Kidney tubule cell (primary cell): Measurements from ENCODE around the gene RASA3.

Source experiments
- DNase-seq: peaks from one replicate; pipeline ENCODE4 v3.0.0-alpha.2; 2018; ENCODE audit warnings: low spot score

The RASA3 gene

DNA sequence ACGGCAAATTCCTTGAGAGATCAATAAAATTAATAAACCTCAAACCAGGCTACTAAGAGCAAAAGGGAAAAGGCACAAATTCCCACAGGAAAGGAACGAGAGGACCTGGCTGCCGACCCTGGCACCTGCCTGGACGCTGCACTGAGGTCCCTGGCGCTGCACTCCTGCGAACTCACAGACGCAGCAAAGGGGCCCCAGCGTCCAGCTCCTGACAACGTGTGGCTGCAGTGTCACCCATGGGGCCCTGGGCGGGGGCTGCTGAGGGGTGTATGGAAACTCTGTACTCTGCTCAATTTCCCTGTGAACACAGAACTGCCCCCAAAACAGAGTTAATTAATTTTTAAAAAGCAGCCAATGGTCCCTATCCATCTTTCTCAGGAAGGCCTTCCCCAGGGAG, 97.2 kb downstream of the RASA3 start:
- no peak for DNase-seq

DNA sequence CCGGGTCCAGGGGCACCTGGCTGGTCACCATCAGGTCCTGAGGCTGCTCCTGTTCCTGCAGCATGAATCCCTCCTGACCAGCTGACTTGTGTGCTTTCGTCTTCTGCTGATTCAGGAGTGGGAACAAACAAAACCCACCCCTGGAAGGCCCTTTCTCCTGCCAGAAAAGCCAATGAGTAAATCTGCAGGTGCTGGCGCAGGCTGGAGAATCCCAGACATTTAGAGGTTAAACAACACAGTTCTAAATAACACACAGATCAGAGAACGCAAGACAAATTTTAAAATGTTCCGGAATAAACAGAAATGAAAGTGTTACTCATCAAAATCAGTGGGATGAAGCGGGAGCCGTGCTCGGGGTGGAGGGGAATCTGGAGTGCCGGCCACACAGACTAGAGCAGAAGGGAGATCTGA, 97.9 kb downstream of the RASA3 start:
- DNase-seq: peak; percentile 22

DNA sequence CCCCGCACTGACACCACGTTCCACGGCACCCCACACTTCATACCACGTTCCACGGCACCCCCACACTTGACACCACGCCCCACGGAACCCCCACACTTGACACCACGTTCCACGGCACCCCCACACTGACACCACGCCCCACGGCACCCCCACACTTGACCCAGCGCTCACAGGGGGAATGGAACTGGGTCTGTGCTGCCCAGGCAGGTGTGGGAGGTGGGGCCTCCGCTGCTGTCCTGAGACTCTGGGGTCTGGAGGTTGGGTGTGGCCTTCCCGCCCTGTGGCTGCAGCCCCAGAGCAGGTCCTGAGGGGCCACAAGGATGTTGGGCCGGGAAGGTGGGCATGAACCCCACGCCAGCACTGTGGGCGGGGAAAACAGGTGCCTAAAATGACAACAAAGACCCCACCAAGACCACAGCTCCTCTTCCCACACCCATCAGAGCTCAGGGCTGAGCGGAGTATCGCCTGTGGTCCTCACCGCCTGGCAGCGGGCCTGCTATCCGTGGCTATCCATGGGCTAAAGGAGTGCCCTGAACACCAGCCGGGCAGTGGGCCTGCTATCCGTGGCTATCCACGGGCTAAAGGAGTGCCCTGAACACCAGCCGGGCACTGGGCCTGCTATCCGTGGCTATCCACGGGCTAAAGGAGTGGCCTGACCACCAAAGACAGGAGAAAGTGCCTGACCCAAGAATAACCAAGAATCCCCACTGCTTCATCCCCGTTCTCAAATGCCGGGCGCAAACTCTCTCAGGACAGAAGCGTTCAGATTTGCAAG, 98.7 kb downstream of the RASA3 start:
- DNase-seq: no peak

DNA sequence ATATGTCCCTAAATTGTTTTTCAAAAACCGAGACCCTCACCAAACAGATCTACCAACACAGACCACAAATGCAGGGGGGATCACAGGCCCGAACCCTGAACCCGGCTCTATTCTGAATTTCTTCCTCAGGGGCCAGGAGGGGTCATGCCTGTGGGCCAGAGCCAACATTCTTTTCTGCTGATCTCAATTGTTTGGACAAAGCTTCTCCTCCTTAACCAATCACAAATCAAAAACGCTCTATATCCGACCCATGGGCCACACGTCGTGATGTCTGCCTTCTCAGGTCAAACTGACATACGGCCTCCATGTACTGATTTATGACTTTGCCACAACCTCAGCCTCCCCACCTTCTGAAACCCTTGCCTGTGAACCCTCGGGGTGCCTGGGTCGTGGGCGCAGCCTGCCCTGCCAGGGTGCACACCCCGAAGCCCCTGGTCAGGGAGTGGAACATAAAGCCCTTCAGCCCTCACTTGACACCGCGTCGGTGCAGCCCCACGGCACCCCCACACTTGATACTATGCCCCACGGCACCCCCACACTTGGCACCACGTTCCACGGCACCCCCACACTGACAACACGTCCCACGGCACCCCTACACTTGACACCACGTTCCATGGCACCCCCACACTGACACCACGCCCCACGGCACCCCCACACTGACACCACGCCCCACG, 100.2 kb downstream of the RASA3 start:
- peak; percentile 79 for DNase-seq

DNA sequence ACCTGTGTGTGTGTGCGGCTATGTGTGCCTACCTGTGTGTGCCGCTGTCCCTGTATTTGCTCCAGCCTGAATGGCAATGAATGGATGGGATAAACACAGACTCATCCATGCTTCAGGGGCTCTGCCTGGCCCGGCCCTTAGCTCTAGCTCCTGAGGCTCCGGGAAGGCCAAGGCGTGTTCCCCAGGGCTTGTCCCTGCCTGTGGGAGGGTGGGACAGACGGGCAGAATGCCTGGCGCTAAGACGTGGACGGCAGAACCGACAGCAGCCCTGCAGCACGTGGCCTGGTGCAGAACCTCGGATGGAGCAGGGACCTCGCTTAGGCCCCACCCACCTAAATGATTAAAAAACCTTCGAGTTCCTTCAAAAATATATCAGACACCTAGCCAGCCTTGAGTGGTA, 100.8 kb downstream of the RASA3 start:
- no peak for DNase-seq

DNA sequence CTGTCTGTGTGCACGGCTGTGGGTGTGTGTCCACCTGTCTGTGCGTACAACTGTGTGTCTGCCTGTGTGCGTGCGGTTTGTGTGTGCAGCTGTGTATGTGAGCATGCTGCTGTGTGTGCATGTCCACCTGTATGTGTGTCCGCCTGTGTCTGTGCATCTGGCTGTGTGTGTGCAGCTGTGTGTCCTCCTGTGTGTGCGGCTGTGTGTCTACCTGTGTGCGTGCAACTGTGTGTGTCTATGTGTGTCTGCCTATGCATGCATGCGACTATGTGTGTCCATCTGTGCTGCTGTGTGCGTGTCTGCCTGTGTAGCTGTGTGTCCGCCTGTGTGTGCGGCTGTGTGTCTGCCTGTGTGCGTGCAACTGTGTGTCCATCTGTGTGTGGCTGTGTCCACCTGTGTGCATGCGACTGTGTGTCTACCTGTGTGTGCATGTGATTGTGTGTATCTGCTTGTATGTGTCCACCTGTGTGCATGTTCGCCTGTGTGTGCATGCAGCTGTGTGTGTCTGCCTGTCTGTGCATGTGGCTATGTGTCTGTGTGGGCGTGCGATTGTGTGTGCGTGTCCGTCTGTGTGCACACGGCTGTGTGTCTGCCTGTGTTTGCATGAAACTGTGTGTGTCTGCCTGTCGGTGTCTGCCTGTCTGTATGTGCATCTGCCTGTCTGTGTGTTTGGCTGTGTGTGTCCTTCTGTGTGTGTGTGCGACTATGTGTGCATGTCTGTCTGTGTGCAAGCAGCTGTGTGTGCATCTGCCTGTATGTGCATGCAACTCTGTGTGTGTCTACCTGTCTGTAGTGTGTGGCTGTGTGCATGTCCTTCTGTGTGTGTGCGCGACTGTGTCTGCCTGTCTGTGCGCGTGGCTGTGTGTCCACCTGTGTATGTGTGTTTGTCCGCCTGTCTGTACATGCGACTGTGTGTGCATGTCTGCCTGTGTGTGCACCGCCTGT, 101.5 kb downstream of the RASA3 start:
- DNase-seq: no peak

DNA sequence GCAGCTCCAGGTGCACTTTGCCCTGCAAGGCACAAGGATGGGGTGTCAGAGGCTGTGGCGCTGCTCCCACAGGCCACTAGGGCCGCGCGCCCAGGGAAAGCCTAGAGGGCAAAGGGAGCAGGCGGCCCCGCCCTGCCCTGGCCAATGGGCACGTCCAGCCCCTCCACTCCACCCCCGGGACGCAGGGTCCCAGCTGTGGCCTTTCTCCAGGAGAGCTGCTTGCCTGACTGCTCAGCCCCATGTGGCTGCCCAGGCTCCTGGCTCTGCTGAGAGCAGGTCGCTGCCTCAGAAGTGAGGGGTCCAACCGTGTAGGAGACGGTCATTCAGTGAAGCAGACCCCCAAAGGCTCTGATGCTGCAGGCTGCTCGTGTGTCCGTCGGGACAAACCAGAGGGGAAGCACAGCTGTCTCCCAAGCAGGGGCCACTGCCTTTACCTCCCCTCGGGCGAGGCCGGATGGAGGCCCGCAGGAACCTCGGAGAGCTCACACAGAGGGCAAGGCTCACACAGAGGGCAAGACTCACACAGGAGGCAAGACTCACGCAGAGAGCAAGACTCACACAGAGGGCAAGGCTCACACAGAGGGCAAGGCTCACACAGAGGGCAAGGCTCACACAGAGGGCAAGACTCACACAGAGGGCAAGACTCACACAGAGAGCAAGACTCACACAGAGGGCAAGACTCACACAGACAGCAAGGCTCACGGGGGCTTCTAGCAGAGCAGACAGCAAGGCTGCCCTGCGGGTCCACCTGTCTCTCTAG, 102.4 kb downstream of the RASA3 start:
- DNase-seq: no peak

DNA sequence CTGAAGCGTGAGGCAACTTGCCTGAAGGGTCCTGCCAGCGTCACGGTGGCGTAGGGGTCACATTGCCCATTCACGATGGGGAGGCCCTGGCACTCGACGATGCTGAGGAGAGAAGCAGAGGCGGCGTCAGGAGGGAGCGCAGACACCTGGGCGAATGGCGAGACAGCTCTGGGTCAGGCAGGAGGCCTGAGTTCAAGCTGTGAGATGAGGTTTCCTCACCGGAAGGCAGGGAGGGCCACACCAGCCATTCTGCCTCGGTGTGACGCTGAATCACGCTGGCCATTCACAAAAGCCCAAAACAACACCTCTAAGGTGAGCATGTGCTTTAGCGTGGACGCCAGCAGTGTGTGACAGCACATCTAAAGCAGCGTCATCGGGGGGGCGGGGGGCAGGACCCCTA, 104.6 kb downstream of the RASA3 start:
- no peak for DNase-seq

DNA sequence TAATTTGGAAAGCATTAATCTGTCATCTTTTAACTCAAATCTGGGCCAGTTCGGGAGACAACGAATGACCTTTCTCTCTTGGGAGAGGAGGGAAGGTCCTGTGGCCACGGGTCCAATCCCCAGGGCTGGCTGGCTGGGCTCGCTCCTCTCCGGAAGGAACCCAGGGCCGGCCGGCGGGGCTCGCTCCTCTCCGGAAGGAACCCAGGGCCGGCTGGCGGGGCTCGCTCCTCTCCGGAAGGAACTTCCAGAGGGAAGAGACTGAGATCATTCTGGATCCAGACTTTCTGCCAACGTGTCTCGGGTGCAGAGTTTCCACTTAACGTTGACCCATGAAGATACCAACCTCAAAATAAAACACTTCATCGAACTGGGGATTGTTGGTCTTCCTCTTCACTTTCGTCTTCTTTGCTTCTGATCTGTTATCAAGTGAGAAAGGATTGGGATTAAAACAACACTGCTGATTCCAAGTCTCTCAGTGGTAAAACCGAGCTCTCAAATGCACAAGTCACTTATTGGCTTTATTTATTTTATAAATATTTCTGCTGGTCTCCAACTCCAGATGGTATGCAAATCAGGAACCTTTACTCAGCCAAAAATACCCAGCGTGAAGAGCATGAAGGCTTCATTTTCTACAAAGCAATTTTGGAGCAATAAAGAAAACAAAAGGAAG, 105.2 kb downstream of the RASA3 start:
- no peak for DNase-seq

DNA sequence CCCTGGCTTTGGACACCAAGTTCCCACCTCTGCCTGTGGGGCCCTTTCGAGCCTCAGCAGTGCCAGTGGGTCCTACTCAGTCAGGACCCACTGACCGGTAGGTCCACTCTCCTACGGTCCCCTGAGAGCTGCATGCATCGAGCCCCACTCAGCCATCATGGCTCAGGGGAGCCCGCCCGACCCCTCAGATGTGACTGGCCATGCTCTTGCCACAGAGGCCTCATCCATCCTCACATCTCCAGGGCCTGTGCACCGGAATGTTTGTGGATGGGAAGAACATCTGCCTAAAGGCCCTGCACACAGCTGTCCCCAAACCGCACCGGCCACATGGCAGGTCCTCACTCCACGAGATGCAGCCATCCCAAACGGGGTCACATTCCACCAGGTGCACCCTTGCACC, 105.9 kb downstream of the RASA3 start:
- DNase-seq: no peak

DNA sequence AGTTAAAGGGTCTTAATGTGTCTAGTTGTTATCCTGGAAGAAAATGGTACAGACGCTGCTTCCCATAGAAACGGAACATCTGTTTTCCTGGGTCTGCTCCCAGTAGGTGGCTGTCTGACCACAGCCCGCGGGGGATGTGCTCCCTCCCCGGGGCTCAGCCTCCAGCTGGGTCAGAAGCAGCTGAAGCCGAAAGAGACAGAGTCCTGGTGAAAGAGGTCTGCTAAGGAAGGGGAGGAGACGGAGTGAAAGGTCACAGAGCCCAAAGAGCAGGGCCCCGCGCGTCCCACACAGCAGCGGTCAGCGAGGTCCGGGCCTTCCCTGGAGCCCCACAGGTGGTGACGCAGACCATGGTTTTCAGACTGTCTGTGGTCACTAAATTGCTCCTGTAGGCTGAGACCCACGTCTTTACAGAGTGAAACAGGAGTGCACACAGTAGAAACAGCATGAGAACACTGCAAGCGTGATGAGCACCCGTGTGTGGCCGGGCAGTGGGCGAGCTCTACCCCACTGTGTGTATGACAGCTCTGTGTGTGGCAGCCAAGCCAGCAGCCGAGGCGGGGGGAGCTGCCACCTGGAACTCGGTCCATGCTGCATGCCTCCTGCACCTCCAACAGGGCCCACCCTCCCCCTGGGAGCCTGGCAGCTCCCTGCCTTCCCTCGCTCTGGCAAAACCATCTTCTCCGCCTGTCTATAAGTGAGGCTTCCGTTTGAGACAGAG, 106.5 kb downstream of the RASA3 start:
- DNase-seq: no peak

DNA sequence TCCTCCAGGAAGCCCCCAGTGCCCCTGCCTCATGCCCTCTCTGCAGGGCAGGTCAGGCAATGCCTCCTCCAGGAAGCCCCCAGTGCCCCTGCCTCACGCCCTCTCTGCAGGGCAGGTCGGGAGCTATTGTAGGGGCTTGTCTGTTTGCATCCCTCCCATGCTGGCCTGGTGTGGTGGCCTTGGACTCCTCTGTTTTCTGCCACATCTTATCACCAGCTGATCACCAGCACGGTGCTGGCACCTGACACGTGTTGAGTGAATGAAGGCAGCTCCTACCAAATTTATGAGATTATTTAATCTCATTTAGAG, 107.1 kb downstream of the RASA3 start:
- DNase-seq: no peak

DNA sequence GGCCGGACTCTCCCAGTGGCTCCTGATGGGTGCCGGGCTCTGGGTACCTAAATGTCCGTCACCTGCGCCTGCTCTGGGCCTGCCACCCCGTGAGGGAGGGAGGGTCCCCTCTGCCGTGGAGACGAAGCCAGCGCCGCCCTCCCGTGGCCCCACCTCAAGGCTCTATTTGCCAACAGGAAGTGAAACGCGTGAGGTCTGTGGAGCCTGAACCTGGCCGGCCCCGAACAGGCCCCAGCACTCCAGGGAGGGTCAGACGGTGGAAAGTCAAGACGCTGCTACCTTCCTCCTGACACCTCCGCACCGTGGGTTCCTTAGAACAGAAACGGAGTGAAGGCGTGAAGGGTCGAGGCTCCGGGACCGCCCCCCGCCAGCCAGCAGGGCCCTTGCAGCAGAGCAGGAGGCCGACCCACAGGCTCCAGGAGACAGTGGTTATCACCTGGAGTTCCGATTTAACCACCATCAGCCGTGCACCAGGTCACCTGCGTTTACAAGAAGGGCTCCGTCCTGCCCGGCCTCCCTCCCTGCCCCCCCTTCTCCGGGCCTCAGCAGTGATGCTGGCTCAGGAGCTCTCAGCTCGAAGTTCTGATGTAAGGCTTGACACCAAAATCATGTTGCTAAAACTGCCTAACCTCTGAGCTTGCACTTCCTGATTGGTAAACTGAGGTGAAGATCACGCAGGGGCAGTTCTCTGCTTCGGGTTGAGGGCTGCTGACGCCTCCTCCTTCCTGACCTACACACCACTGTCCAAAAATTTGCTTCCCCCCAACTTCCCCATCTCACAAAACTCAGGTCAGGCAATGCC, 107.6 kb downstream of the RASA3 start:
- DNase-seq: no peak

DNA sequence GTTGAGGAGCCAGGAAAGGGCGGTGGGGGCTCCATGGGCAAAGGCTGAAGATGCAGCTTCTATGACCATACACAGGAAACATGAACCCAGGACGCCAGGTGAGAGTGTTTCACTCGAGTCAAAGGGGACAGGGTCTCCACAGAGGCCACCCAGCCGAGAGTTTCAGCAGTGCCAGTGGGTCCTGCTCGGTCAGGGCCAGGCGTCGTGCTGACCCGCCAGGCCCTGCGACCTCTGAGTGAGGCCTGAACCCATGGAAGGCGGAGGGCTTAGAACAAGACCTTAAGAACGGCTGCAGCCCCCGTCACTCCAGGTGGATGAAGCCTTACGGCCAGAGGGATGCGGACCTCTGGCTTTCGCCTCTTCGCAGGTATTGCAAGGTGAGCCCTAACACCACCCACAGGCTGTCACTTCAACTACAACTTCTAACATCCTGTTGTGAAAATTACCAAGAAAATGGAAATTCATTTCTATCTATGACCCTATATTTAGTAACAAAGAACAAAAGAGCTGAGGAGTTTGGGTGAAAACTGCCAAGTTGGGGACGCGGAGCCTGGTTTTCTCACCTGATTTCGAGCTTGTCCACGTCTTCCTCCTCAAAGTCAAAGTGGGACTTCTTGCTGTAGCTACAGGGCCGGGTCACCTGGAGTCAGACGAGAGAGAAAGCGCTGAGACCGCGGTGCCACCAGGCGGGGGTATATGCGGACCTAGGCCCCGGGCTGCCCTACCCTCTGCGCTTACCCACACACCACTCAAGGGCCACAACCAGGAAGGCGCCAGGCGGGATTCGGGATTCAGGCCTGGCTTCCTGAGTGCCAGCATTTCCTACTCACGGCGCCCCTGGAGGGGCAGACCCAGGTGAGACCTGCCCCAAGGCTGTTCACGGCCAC, 108.5 kb downstream of the RASA3 start:
- DNase-seq: no peak

DNA sequence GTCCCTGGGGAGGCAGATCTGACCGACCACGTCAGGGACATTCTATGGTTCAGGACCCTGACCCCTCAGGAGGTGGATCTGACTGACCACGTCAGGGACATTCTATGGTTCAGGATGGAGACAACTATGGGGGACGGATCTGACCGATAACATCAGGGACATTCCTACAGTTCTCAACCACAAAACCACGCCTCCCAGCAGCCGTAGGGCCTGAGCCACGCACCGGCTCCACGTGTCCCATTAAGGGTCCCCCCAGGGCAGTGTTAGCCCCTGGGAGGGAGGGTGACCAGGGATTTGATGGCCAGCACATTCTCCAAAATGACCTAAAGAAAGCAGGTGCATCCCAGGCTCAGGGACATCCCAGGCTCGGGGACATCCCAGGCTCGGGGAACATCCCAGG, 109.5 kb downstream of the RASA3 start:
- no peak for DNase-seq

DNA sequence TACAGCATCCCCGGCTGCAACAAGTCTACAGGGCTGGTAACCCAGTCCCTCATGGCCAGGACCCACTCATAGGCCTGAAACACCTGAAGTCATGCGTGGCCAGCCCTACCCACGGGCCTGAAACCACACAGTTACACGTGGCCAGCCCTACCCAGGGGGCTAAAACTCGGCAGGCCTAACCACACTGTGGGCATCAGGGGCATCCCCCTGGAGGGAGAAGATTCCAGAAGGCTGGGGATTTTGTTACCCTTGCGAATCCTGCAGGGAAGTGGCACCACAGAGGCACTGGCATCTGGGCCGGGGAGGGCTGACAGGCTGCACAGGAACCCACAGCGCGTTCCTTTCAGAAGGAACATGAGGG, 110.1 kb downstream of the RASA3 start:
- DNase-seq: no peak

DNA sequence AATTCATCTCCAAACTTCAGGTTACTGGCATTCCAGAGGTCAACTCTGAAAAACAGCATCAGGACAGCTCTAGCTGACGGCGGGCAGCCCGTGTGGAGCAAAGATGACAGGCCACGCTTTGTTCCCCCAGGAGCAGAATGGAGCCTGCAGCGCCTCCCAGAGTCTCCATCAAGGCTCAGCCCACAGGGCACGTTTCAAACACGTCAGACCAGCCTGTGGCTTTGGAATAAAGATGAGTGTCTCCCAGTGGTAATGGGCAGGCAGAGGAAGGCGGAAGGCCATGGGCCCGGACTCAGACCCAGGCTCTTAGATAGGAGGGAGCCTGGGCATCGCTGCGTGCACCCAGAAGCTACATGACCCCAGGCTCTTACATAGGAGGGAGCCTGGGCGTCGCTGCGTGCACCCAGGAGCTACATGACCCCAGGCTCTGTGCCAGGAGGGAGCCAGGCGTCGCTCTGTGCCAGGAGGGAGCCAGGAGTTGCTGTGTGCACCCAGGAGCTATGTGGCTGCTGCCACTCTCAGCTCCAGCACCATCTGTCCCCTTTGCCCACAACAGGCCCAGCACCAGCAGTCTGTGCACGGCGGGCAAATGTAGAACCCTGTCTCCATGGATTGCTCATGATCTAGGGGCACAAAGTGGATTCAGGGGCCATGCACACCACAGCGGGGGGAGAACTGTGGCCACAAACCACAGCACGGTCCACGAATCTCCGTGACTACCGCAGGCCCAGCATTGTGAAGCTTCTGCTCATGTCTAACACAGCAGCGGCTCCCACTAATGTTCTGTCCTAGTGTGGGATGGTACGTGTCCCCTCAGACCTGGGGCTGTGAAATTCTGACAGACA, 110.7 kb downstream of the RASA3 start:
- DNase-seq: no peak
